PFSK-1 (cell line): ENCODE results near the gene RGS19.

ENCODE experiments used
- FOXP2 ChIP-seq: optimal IDR thresholded peaks from 2 replicates; pipeline ENCODE3; 2011; ENCODE audit warnings: borderline replicate concordance, control low read depth, inconsistent platforms; ENCODE audit not compliant: insufficient read depth; ENCODE audit errors: extremely low read length, extremely low read depth
- POLR2AphosphoS5 ChIP-seq: IDR thresholded peaks from 2 replicates; pipeline ENCODE4 v1.6.1; 2012; ENCODE audit warnings: low read depth, mild to moderate bottlenecking, control low read depth, low read length, moderate library complexity
- SIN3A ChIP-seq: IDR thresholded peaks from 2 replicates; pipeline ENCODE4 v1.6.1; 2012; ENCODE audit warnings: mild to moderate bottlenecking, low read length, moderate library complexity, borderline replicate concordance; ENCODE audit not compliant: insufficient read depth
- TAF1 ChIP-seq: IDR thresholded peaks from 2 replicates; pipeline ENCODE4 v1.6.1; 2012; ENCODE audit warnings: low read length, control low read depth, borderline replicate concordance; ENCODE audit not compliant: insufficient read depth
- TF ChIP-seq, protein P1 (sequence below), 2 experiments: IDR thresholded peaks; 2 replicates each; pipeline versions ENCODE4 v1.6.1 to v1.8.0; 2011 to 2012; ENCODE audit warnings: low read depth in 2 of 2, low read length in 2 of 2, control low read depth in 1 of 2, inconsistent platforms in 1 of 2, mild to moderate bottlenecking in 1 of 2, moderate library complexity in 1 of 2; ENCODE audit not compliant: insufficient read depth in 1 of 2

Gene RGS19

DNA sequence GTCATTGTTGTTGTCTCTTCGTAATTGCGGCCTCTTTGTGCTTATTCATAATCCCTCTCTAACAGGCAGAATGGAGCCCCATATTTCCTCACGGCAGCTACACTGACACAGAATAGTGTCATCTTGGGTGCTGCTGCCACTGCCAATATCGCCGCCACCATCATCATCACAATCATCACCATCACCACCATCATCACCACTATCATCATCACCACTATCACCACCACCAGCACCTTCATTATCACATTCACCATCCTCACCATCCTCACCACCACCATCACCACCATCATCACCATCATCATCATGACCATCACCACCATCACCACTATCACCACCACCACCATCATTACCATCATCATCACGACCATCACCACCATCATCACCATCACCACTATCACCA is 17.2 kb upstream of the RGS19 start:
- TF ChIP-seq POLR2AphosphoS5 (no peak), SIN3A (no peak), FOXP2 (no peak), TAF1 (no peak)
- TF ChIP-seq, protein P1, sequence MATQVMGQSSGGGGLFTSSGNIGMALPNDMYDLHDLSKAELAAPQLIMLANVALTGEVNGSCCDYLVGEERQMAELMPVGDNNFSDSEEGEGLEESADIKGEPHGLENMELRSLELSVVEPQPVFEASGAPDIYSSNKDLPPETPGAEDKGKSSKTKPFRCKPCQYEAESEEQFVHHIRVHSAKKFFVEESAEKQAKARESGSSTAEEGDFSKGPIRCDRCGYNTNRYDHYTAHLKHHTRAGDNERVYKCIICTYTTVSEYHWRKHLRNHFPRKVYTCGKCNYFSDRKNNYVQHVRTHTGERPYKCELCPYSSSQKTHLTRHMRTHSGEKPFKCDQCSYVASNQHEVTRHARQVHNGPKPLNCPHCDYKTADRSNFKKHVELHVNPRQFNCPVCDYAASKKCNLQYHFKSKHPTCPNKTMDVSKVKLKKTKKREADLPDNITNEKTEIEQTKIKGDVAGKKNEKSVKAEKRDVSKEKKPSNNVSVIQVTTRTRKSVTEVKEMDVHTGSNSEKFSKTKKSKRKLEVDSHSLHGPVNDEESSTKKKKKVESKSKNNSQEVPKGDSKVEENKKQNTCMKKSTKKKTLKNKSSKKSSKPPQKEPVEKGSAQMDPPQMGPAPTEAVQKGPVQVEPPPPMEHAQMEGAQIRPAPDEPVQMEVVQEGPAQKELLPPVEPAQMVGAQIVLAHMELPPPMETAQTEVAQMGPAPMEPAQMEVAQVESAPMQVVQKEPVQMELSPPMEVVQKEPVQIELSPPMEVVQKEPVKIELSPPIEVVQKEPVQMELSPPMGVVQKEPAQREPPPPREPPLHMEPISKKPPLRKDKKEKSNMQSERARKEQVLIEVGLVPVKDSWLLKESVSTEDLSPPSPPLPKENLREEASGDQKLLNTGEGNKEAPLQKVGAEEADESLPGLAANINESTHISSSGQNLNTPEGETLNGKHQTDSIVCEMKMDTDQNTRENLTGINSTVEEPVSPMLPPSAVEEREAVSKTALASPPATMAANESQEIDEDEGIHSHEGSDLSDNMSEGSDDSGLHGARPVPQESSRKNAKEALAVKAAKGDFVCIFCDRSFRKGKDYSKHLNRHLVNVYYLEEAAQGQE (IDR thresholded peaks at IDR 0.05; ENCODE audit: insufficient read depth in 1 of 2, low read depth in 2 of 2, low read length in 2 of 2) = no peak

DNA sequence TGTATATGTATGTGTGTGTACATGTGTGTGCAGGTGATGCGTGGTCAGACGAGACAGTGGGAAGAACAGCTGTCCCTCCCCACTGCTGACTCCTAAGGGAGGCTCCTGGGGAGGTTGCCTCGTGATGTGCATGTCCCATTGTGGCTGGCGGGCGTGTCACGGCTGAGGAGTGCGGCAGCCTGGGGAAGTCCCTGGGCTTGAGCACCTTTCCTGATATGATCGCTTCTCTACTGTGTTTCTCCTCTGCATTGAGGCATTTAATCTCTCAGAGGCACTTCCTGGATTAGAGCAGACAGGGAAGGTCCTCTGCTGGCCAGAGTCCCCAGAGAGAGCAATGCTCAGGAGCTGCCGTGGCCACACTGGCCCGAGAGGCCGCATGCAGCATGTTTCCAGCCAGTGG is 16.6 kb upstream of the RGS19 start:
- TF ChIP-seq, protein P1 (IDR thresholded peaks at IDR 0.05; ENCODE audit: insufficient read depth in 1 of 2, low read depth in 2 of 2, low read length in 2 of 2) = no peak
- TF ChIP-seq SIN3A (no peak), FOXP2 (no peak), TAF1 (no peak), POLR2AphosphoS5 (no peak)

DNA sequence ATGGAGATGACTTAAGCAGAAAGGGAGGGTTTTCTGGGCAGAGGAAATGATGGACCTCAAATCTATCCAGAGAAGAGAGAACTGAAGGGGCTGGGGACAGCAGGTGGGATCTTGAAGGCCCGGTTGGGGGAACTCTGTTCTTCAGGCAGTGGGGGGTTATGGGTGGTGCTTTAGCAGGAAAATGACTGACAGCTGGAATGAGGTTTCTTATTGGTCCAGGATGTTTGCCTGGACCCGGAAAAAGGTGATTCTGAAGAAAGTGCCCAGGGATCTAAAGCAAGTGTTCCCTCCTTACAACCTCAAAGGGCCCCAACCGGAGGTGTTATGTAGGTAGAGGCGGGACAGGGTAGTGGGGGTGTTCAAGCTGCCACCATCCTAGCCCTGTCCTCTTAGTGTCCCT is 16.1 kb upstream of the RGS19 start:
- TF ChIP-seq POLR2AphosphoS5 (no peak), TAF1 (no peak), SIN3A (no peak), FOXP2 (no peak)
- TF ChIP-seq, protein P1 (IDR thresholded peaks at IDR 0.05; ENCODE audit: insufficient read depth in 1 of 2, low read depth in 2 of 2, low read length in 2 of 2) = no peak

DNA sequence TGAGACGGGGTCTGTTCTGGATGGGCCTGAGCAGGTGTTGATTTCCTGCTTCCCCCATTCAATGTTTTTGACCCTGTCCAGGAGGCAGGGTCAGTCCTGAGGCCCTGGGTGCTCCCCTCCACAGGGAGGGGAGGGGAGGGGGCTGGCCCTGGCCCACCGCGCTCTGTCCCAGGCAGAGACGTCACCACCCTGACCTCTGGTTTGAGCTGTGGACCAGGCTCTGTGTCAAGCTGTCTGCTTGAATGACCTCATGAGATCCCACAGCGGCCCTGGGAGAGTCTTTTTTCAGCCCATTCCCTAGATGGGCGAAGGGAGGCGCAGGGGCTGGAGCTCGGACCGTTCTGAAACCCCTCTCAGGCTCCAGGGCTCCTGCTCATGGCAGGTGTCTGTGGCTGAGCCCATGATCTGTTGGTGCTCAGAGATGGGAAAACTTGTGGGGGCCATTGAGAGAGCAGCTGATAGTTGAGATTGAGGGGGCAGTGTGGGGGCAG is 13.7 kb upstream of the RGS19 start:
- TF ChIP-seq, protein P1 (IDR thresholded peaks at IDR 0.05; ENCODE audit: insufficient read depth in 1 of 2, low read depth in 2 of 2, low read length in 2 of 2) = no peak
- TF ChIP-seq TAF1 (no peak), FOXP2 (no peak), POLR2AphosphoS5 (no peak), SIN3A (no peak)
